HG03045 (cell line): ENCODE data around the gene ACOT13.
A peak's percentile ranks its signal among the peaks of the same experiment; 100 is the strongest.
"Not testable (repeated sequence)": the region's sequence is repeated elsewhere in the genome, so short reads cannot be mapped to it uniquely, and the experiment has no call there.

Source experiments
- ATAC-seq: cut with Tn5 transposase; IDR thresholded peaks from one replicate; pipeline ENCODE4 v1.9.1; 2021; ENCODE audit warnings: mild to moderate bottlenecking, moderate library complexity; ENCODE audit not compliant: unreplicated experiment

Gene ACOT13

DNA sequence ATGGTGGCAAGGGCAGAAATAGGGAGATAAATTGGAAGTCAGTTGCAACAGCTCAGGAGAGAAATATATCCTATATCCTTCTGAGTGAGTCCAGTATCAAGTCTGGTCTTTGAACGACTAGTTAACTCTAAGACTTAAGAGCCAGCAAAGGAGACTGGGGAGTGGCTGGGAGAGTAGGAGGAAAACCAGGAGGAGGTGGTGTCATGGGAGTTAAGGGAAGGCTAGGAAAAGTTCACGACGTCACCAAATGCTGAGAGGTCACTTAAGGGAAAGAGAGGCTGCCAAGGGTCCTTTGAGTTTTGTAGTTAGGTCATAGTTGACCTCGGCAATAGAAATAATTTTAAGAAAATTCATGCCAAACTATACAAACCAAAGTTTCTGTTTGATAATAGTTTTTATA is 25.1 kb downstream of the ACOT13 start:
- no peak for ATAC-seq

DNA sequence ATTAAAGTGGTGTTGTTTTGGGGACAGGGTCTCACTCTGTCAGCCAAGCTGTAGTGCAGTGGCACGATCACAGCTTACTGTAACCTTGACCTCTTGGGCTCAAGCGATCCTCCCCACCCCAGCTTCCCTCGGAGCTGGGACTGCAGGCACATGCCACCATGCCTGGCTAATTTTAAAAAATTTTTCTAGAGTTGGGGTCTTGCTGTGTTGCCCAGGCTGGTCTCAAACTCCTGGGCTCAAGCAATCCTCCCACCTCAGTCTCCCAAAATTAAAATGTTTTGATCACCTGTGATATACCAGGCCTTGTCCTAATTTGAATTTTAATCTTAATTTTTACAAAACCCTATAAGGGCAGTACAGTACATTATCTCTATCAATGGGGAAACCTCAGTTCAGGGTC is 25.5 kb downstream of the ACOT13 start:
- no peak for ATAC-seq

DNA sequence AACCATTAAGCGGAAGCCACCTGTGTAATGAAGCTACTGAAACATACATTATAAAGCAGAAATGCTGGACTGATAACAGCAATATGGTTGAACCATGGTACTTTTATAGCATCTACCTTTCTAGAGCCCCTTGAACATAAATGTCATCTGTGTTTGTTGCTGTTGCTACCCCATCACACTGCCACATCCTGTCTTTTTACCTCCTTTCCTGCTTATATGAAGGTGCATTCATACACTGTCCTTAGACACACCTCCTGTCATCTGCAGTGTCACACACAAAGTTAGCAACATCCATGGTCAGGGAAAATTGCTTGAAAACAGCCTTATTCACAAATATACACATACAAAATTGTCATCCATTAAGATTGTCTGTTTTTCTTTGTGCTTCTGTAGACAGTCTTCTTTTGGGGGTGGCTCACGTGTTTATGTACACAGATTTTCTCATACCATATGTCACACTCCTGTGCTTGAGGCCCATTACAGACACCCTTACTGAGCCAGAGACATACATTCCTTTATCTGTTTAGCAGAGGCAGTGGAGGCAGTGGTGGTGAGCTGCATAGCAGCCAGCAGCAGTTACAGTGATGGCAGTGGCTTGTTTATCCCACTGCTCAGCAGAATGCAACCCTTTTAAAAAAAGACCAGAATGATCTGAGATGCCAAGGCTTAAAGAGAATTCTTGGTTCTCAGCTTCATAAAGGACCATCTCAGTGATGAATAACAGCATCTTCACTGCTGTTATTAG is 26.1 kb downstream of the ACOT13 start:
- ATAC-seq, result no peak

DNA sequence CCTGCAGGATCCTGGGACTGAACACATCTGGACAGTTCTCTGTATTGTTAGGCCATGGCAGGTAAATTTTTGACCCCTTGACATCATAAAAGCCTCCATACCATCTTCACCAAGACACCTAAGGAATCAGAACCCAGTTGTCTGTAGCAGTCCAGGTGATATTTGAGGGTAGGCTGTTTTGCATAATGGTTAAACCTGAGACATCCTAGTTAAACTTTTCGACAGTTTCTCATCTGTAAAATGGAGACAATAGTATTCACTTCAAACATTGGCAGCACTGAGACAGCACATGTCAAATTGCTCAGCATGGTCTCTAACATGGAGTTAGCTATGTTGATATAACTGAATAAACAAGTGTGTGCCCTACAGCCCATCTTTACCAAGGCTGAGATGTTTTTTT is 27.3 kb downstream of the ACOT13 start:
- no peak for ATAC-seq

DNA sequence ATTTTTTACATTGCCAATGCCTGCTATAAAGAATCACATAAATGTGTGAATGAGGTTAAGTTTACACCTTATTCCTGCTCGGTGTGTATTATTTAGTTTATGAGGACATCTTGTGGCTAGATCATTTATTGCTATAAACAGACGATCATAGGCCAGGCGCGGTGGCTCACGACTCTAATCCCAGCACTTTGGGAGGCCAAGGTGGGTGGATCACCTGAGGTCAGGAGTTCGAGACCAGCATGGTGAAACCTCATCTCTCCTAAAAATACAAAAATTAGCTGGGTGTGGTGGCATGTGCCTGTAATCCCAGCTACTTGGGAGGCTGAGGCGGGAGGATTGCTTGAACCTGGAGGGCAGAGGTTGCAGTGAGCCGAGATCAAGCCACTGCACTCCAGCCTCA is 28.8 kb downstream of the ACOT13 start:
- peak; percentile 41 for ATAC-seq

DNA sequence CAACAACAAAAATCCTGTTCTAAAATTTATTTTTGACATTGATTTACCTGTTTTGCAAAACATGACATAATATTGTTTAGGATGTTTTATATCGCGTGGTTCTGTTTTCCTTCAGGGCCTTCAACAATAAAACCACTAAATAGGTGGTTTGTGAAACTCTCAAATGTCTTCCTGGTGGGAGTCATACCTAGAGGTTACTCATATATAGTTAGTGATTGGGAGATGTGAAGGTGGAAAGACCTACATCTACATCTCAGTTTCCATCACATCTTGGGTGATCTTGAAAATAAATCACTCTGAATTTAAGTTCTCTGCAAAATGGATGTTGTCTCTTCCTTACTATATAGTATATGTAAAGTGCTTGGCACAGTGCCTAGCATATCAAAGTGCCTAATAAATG is 29.2 kb downstream of the ACOT13 start:
- no peak for ATAC-seq

DNA sequence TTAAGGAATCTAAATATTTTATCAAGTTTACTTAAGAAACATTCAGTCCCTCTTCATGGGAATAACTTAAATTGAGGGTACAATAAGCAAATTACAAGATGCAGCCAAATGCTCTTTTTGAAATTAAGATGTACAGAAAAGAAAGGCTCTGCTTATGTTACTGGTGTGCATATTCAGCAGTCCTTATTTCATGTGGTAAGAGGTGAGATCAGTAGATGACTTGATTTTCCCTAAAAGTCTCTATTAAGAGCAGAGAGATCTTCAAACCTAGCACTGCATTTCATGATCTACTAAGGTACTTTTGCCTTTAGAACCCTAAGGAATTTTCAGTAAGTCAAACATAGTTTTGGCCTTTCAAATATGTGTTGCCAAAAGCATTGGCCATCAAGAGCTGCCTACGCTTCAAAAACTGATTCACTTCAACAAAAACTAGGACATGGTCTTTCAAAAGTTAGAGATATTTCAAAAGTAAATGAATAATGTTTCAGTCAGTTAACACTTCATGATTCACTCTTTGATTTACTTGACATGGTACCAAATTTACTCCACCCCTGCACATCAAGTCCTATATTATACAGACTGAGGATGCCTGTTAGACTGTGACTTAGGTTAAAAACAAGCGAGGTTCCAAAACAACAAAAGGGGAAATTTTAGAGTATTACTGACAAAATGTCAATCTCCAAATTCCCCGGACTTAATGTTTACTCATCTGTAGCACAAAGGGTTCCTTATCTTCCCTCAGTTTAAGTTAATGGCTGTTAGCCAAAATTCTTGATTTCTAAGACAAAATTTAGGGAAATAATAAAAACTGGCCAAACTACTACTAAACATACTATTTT is 32.9 kb downstream of the ACOT13 start:
- no peak for ATAC-seq

DNA sequence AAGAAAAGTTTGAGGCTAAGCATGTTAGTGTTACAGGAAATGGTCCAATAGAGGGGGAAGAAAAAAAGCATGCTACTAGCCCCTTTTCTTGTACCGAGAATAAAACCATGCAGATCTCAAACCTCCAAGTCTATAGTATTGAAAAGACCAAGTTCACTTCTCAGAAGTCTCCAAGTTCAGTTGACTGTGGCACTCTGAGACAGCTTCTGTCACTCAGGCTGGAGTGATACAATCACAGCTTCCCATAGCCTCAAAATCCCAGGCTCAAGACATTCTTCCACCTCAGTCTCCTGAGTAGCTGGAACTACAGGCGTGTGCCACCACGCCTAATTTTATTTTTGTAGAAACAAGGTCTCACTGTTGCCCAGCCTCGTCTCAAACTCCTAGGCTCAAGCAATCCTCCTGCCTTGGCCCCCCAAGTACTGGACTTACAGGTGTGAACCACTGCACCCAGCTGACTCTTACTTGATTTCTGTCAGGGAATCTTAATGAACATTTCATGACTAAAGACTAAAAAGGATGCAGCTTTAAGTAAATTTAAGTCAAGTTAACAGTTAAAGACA is 35.9 kb downstream of the ACOT13 start:
- no peak for ATAC-seq

DNA sequence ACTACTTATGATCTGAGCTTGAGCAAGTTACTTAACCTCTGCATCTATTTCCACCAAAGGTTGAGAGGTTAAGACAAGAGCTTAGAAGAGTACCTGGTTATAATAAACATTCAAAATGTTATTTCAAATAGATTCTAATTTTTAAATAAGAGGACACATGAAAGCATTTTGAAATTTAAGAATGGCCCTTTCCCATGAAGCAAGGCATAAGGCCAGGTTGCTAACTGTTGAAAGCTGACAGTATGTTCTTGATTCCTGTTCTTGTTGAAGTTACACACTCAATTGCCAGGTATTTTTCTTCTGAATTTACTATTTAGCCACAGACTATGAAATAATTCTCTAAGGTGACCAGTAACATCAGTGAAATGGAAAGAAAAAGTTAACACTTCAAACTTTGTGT is 37.6 kb downstream of the ACOT13 start:
- no peak for ATAC-seq

DNA sequence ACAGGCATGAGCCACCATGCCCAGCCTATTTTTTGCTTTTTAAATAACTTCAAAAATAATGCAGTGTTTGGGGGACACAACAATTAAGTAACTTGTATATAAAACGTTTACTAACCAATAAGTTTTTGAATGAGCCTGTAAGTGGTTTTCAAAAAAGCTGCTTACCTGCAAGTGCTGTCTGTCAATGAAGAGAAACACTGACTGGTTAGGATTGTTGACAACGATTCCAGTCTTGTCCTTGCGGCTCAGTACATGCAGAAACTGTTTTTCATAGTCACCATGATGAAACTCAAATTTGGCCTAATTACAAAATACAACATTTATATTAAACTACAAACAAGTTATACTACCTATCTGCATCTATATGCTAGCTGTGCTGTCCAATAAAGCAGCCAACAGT is 41.7 kb downstream of the ACOT13 start:
- no peak for ATAC-seq

DNA sequence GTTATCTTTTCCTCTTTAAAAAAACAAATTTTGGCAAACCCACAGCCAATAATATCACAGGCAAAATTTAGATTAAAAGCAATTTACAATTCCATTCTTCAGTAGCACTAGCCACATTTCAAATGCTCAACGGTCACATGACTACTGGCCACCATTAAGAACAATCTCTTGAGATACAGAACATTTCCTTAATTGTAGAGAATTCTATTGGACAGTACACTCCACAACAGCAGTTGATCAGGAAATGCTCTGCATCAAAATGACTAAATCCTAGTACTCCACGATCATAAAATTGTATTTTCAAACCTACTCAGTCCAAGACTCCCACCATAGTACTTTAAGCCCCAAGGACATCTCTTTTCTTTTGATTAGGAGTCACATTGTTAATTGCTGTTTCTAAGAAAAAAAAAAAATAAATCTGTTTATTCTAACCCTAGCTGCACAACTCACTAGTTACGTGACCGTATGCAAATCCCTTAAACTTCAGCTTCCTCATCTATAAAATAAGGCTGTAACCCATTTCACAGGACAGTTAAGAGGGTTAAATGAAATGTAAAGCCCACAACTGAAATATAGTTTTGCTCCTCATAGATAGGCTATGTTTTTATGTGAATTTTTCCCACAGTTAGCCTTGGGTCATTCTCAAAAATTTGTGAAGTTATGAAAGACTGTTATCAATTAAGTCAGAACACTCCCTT is 42.3 kb downstream of the ACOT13 start:
- no peak for ATAC-seq

DNA sequence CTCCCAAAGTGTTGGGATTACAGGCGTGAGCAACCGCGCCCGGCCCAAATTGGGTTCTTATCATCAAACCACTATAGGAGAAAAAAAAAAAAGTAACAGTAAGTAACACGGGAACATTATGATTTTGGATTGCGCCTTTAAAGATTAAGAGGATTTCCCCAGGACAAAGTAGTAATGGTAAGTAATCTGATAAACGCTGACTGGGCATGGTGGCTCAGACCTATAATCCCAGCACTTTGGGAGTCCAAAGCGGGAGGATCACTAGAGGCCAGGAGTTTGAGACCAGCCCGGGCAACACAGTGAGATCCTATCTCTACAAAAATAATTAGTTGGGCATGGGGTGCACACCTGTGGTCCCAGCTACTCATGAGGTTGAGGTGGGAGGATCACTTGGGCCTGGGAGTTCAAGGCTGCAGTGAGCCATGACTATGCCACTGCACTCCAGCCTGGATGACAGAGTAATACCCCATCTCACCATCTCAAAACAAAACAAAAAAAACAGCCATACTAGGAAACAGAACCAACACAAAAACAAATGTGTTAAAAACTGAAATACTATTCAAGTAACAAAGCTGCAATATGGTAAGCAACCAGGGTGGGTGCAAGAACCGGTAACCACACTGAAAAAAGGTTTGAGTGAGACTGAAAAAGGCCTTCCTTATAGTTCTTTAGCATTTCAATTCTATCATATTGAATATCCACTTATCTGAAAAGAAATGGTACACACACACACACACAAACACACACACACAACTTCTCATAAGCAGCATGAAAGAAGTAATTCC is 43.8 kb downstream of the ACOT13 start:
- ATAC-seq, result no peak

DNA sequence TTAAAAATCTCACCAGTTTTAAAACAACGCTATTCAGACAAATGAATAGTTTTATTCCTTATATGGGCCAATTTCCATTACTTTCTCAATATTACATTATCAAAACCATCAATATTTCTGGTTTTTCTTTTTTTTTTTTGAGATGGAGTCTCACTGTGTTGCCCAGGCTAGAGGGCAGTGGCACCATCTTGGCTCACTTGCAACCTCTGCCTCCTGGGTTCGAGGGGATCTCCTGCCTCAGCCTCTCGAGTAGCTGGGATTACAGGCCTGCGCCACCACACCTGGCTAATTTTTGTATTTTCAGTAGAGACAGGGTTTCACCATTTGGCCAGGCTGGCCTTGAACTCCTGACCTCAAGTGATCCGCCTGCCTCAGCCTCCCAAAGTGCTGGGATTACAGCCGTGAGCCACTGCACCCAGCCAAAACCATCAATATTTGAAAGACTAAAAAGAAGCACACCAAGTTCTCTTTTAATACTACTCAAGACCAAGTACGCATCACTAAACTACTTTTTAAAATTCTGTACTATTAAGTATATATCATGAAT is 49.8 kb downstream of the ACOT13 start:
- not testable (repeated sequence) for ATAC-seq

DNA sequence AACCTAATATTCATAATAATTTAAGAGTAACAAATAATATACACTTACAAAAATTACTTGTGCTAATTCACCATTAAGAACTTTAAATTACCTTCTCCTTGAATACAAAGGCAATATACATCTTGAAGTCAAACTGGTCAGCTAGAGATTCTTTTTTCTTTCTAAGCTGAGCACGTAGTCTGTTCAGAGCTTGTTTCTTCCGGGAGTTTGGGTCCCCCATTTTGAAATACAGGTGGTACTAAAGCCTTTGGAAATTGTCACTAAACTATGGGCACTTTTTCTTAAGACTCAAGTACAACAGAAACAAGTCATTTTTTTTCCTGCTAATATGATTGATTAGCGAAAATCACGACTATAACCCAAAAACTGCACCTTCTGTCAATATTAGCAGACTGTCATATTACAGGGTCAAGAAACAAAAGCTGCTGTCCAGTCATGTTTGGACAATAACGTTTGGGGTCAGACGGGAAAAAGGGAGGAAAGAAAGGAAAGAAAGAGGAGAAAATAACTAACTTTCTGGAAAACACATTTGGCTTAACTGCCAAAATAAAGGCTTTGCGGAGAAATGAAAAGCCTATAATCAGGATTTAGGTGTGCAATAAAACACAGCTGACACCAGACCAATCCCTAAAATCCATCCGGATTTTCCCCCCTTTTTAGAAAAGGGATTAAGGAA is 51.7 kb downstream of the ACOT13 start:
- no peak for ATAC-seq

DNA sequence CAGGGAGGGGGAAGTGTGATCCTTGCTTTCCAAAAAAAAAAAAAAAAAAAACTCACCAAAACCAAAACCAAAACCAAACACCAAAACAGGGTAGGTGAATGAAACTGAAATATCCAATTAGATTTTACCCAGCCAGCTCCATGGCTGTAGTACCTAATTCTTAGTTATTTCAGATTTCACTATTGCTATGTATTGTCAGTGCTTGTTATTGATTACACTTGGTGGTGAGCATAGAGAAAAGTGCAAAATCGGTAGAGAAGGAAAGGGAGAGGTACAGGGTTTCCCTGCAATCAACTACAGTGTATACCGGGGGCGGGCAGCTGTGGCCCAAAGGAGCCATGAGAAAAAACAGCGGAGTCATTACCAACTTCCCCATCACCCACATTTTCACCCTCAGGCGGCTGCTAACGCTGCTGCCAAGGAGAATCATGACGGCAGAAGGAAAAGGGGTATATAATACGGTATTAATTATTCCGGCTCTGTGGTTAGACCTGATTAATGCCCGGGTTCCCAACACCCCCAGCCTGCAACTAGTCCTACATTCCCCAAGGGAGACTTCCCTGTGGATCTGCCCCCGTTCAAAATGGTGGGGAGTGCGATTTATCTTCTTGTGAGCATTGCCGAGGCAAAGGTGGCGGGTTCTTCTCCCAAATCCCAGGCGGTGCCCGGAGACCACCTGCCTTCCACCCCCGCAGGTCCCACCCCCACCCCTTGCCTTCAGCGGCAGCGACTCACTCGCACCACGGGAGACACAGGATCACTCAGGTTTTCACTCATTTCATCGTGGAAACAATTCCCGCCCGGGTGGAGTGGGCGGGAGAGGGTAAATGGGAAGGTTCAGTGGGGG is 52.5 kb downstream of the ACOT13 start, which contains the start of gene C6orf62:
Gene C6orf62 (minus strand): TSS at position 30 of the 847 bp plus-strand sequence. CDS start 486 bp downstream, outside the sequence.
- ATAC-seq, result peak; percentile 16

DNA sequence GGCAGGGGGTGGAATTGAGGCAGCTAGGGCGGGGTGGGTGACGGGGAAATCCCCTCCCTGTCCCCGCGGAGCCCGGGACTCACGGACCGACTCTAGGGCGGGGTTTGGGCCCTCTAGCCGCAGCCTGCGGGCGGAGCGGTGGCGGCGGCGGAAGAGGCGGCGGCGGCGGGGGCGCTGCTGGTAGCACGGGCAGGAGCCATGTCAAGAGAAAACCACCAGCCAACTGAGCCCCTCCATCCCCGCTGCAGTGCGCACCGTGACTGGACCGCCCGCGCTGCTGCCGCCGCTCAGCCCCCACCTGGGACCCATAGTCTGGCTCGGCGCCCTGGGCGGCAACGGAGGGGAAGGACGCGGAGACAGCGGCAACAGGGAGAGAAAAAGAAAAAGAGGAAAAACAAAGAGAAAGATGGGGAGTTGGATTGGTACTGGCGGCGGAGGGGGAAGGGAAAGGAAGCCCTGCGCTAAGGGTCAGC is 53.3 kb downstream of the ACOT13 start:
- ATAC-seq, result peak; percentile 15

DNA sequence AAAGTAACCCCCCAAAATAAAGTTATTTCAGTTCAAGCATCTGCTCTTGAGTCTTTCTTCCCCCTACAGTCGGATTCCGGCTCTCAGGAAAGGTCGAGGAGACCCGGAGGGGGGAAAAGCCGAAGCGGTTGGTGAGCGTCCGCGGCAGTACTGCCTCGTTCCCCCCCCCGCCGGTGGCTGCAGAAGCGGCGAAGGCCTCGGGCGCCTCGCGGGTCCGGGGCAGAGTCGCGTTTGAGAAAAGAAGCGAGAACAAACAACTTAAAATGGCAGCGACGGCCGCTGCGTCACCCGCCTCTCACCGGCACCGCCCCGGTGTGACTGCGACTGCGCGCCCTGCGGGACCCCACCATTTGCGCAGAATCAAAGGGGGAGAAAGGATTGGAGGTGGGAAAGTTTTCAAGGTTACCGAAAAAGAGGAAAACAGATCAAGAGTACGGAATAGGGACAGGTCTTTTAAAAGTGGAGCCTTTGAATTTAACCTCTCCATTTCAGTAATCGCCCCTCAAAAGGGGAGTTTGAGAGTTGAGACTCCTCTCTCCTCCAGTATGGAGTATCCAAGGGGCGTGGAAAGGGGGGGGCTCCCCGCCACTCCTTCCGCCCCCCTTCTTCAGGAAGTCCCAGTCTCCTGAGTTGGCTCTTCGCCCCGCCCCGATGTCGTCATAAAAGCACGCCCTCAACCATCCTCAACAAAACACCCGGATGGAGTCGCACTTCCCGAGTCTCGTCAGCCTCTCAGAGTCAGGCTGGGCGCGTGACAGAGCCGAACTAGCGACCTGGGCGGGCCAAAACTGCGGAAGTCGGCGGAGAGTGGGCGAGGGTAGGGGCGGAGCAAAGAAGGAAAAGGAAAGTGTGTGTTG is 54.0 kb downstream of the ACOT13 start:
- ATAC-seq, result peak; percentile 88
